AG04449 (cell line): ENCODE data around the gene PRDM16.

Source experiments
- CTCF ChIA-PET: fragments of 350-600 bp; formaldehyde crosslinking; extraction: SDS; loops from one replicate; lab custom pipeline; 2021; ENCODE audit warnings: antibody characterized with exemption; lab: Yijun Ruan, JAX
- POLR2A ChIA-PET: fragments of 400-600, 350-600 bp; formaldehyde crosslinking; extraction: SDS; loops from one replicate; lab custom pipeline; 2020; ENCODE audit warnings: antibody characterized with exemption, inconsistent platforms; lab: Yijun Ruan, JAX
- DNase-seq: peaks from one replicate; pipeline ENCODE4 v3.0.0-alpha.2; 2010; ENCODE audit warnings: low read depth, low spot score
- H3K4me3 ChIP-seq: 2 replicates; pipeline ENCODE4 v1.5.1; 2011; ENCODE audit warnings: low read depth, mild to moderate bottlenecking, control low read depth, low read length
- CTCF ChIP-seq: IDR thresholded peaks from one replicate; pipeline ENCODE4 v1.5.1; 2011; ENCODE audit warnings: mild to moderate bottlenecking, moderate library complexity, low read length, control low read depth, inconsistent platforms; ENCODE audit not compliant: insufficient read depth; ENCODE audit errors: missing control alignments

The PRDM16 gene

GRCh38 chr1:3240524-3241235, 171.7 kb downstream of the PRDM16 start:
- H3K4me3 ChIP-seq, result no peak overlapping the region
- DNase-seq, result no peak
- no peak for TF ChIP-seq CTCF
- ChIA-PET CTCF (no interaction called here), POLR2A (no interaction called here)

- CTCF ChIA-PET, result no interaction called here
- POLR2A ChIA-PET, result no interaction called here
- no peak for DNase-seq
- no peak for TF ChIP-seq CTCF
- H3K4me3 ChIP-seq, result no peak overlapping the region
These were observed 172.2 kb downstream of the PRDM16 start for GRCh38 chr1:3241236-3241550.

- TF ChIP-seq CTCF, result no peak
- no peak for DNase-seq
- ChIA-PET POLR2A (no interaction called here), CTCF (no interaction called here)
- H3K4me3 ChIP-seq, result no peak overlapping the region
These were observed 172.8 kb downstream of the PRDM16 start for GRCh38 chr1:3241673-3242407.

- POLR2A ChIA-PET, result no interaction called here
- TF ChIP-seq CTCF, result no peak
- CTCF ChIA-PET, result no interaction called here
- no peak overlapping the region for H3K4me3 ChIP-seq
- no peak for DNase-seq
These were observed 173.6 kb downstream of the PRDM16 start for GRCh38 chr1:3242408-3243260.

- no peak for DNase-seq
- no peak for TF ChIP-seq CTCF
- no peak overlapping the region for H3K4me3 ChIP-seq
- ChIA-PET POLR2A (no interaction called here), CTCF (no interaction called here)
These were observed 174.3 kb downstream of the PRDM16 start for GRCh38 chr1:3243304-3243703.
